Mesendoderm (in vitro differentiated cells): ENCODE measurements around the gene XRCC1.
A peak's percentile ranks its signal among the peaks of the same experiment; 100 is the strongest.

Experiments used
- DNase-seq: peaks from one replicate; pipeline ENCODE4 v3.0.0; 2013
- H2AK5ac ChIP-seq: 2 replicates; pipeline ENCODE4 v1.6.1; 2013; ENCODE audit warnings: low read length, inconsistent platforms
- H2BK120ac ChIP-seq: 2 replicates; pipeline ENCODE4 v1.6.1; 2013; ENCODE audit warnings: low read depth, mild to moderate bottlenecking, low read length, moderate library complexity, mixed read lengths
- H2BK15ac ChIP-seq: replicated peaks from 2 replicates; pipeline ENCODE4 v1.6.1; 2013; ENCODE audit warnings: low read depth, mild to moderate bottlenecking, moderate library complexity
- H2BK5ac ChIP-seq: 2 replicates; pipeline ENCODE4 v1.6.1; 2013; ENCODE audit warnings: low read length, inconsistent platforms
- H3K18ac ChIP-seq: 2 replicates; pipeline ENCODE4 v1.6.1; 2013; ENCODE audit warnings: mild to moderate bottlenecking, low read length, mixed read lengths
- H3K23ac ChIP-seq: one replicate; pipeline ENCODE4 v1.6.1; 2013; ENCODE audit warnings: low read length
- H3K27ac ChIP-seq: 2 replicates; pipeline ENCODE4 v1.5.1; 2013; ENCODE audit warnings: low read depth, mild to moderate bottlenecking, inconsistent platforms, low read length, moderate library complexity
- H3K27me3 ChIP-seq: 2 replicates; pipeline ENCODE4 v1.6.1; 2013; ENCODE audit warnings: low read length, control low read depth, mild to moderate bottlenecking, inconsistent platforms; ENCODE audit not compliant: insufficient read depth, poor library complexity
- H3K36me3 ChIP-seq: 2 replicates; pipeline ENCODE4 v1.6.1; 2013; ENCODE audit warnings: low read length, inconsistent platforms; ENCODE audit not compliant: control insufficient read depth, insufficient read depth
- H3K4ac ChIP-seq: one replicate; pipeline ENCODE4 v1.6.1; 2013; ENCODE audit warnings: low read depth, mild to moderate bottlenecking, low read length, moderate library complexity
- H3K4me1 ChIP-seq: 2 replicates; pipeline ENCODE4 v1.6.1; 2013; ENCODE audit warnings: low read depth, low read length, inconsistent platforms; ENCODE audit not compliant: control insufficient read depth
- H3K4me2 ChIP-seq: 2 replicates; pipeline ENCODE4 v1.6.1; 2013; ENCODE audit warnings: low read length
- H3K4me3 ChIP-seq: 2 replicates; pipeline ENCODE4 v1.5.1; 2013; ENCODE audit warnings: mild to moderate bottlenecking, low read length
- H3K56ac ChIP-seq: one replicate; pipeline ENCODE4 v1.6.1; 2013; ENCODE audit warnings: low read length
- H3K79me1 ChIP-seq: 2 replicates; pipeline ENCODE4 v1.6.1; 2013; ENCODE audit warnings: low read length, inconsistent platforms
- H3K79me2 ChIP-seq: 2 replicates; pipeline ENCODE4 v1.6.1; 2013; ENCODE audit warnings: mild to moderate bottlenecking, low read length; ENCODE audit not compliant: control insufficient read depth, insufficient read depth
- H3K9ac ChIP-seq: 2 replicates; pipeline ENCODE4 v1.6.1; 2013; ENCODE audit warnings: low read length, inconsistent platforms
- H4K5ac ChIP-seq: one replicate; pipeline ENCODE4 v1.6.1; 2013; ENCODE audit warnings: low read length
- H4K8ac ChIP-seq: one replicate; pipeline ENCODE4 v1.6.1; 2013; ENCODE audit warnings: low read depth, mild to moderate bottlenecking, control low read depth, low read length, moderate library complexity
- WGBS: extraction: QIAGEN DNeasy Blood & Tissue Kit; methylation state at CpG from one replicate; pipeline ENCODE4 v1.1.7; 2013; ENCODE audit warnings: low lambda C conversion rate, missing lambda C conversion rate; ENCODE audit not compliant: insufficient coverage; ENCODE audit errors: extremely low coverage; 5-methylcytosine and 5-hydroxymethylcytosine counted together

Gene XRCC1

DNA sequence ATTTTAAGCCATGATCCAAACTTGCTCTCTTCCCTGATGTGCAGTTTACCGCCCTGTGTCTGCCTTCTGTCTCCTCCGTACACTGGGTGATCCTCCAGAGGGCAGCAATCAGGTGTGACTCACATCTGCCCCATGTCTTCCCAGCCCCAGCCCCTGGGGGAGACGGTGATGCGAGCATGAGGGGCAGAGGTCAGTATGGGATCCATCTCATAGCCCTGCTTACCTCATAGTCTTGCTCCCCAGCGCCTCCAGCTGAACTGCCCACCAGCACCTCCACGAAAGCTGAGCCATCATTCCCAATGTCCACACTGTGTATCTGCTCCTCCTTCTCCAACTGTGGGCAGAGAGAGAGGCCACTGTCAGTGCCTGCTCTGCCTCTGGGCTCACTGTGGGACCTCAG is 14.6 kb downstream of the XRCC1 start:
- H3K27me3 ChIP-seq: no peaks in the 10 kb centered on the region
- no peak overlapping the region for H3K9ac ChIP-seq
- H3K18ac ChIP-seq: no peak overlapping the region
- H3K23ac ChIP-seq: no peak overlapping the region
- no peak overlapping the region for H2BK15ac ChIP-seq
- no peak overlapping the region for H3K27ac ChIP-seq
- no peak overlapping the region for H4K8ac ChIP-seq
- H2AK5ac ChIP-seq: no peak overlapping the region
- no CpG with 5 or more reads among the region's 6 CpGs for WGBS
- H3K36me3 ChIP-seq: peaks cover 1% of the 10 kb centered on the region
- DNase-seq: peak; percentile 40
- no peaks in the 10 kb centered on the region for H3K4me1 ChIP-seq
- no peak overlapping the region for H4K5ac ChIP-seq
- H3K4ac ChIP-seq: no peak overlapping the region
- no peaks in the 10 kb centered on the region for H3K79me2 ChIP-seq
- H2BK5ac ChIP-seq: no peak overlapping the region
- no peak overlapping the region for H3K56ac ChIP-seq
- H3K4me3 ChIP-seq: no peak overlapping the region
- H2BK120ac ChIP-seq: no peak overlapping the region
- H3K79me1 ChIP-seq: no peaks in the 10 kb centered on the region
- no peak overlapping the region for H3K4me2 ChIP-seq

DNA sequence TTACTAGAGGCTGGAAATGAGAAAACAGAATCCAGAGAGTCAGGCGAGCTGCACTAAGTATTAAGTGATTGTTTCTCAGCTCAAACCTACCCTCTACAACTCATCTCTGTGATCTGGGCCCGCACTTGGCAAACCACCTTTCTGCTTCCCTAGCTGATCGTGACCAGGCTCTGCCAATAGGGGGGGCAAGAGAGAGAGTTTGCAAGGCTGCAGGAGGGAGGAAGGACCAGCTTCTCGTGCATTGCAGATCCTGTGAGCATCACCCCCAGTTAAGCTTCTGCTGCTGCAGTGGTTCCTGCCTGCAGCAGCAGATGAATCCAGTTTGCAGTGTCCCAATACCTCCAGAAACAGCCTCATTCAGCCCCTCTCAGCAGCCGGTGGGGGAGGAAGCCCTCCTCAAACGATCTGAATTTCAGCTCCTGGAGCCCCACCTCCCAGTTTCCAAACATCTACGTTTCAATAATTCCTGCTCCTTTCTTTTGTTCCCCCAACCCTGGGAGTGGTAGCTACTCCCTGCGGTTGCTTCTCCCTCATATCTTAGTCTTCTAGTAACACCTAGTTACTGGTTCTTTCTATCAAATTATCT is 20.0 kb downstream of the XRCC1 start:
- Histone ChIP-seq H4K8ac (no peak overlapping the region), H3K23ac (no peak overlapping the region), H3K27ac (no peak overlapping the region), H2BK5ac (no peak overlapping the region), H4K5ac (no peak overlapping the region), H3K4me2 (no peak overlapping the region), H3K4ac (no peak overlapping the region), H3K18ac (no peak overlapping the region), H2BK120ac (no peak overlapping the region), H3K4me1 (no peaks in the 10 kb centered on the region), H3K79me2 (no peaks in the 10 kb centered on the region), H2BK15ac (no peak overlapping the region), H3K36me3 (peaks cover 6% of the 10 kb centered on the region), H3K9ac (no peak overlapping the region), H3K27me3 (no peaks in the 10 kb centered on the region), H3K4me3 (no peak overlapping the region), H3K56ac (no peak overlapping the region), H3K79me1 (no peaks in the 10 kb centered on the region), H2AK5ac (no peak overlapping the region)
- DNase-seq: peak; percentile 85
- WGBS: no CpG with 5 or more reads among the region's 8 CpGs

GRCh38 chr19:43554317-43554895 is 20.9 kb downstream of the XRCC1 start:
- Histone ChIP-seq H3K79me2 (no peaks in the 10 kb centered on the region), H3K56ac (no peak overlapping the region), H3K36me3 (peaks cover 6% of the 10 kb centered on the region), H3K27ac (no peak overlapping the region), H2BK120ac (no peak overlapping the region), H3K23ac (no peak overlapping the region), H3K27me3 (no peaks in the 10 kb centered on the region), H3K4me1 (no peaks in the 10 kb centered on the region), H3K4me3 (no peak overlapping the region), H3K18ac (no peak overlapping the region), H2AK5ac (no peak overlapping the region), H3K9ac (no peak overlapping the region), H2BK5ac (no peak overlapping the region), H3K79me1 (no peaks in the 10 kb centered on the region), H3K4ac (no peak overlapping the region), H4K5ac (no peak overlapping the region), H2BK15ac (no peak overlapping the region), H3K4me2 (no peak overlapping the region), H4K8ac (no peak overlapping the region)
- DNase-seq: no peak
- no CpG with 5 or more reads among the region's 15 CpGs for WGBS

- Histone ChIP-seq H3K56ac (no peak overlapping the region), H4K8ac (no peak overlapping the region), H3K27me3 (no peaks in the 10 kb centered on the region), H2BK5ac (no peak overlapping the region), H4K5ac (no peak overlapping the region), H3K4ac (no peak overlapping the region), H3K18ac (no peak overlapping the region), H3K79me1 (no peaks in the 10 kb centered on the region), H2BK15ac (no peak overlapping the region), H3K79me2 (no peaks in the 10 kb centered on the region), H3K23ac (no peak overlapping the region), H3K4me1 (no peaks in the 10 kb centered on the region), H3K9ac (no peak overlapping the region), H3K4me2 (no peak overlapping the region), H2BK120ac (no peak overlapping the region), H2AK5ac (no peak overlapping the region), H3K36me3 (peaks cover 6% of the 10 kb centered on the region), H3K4me3 (no peak overlapping the region), H3K27ac (no peak overlapping the region)
- no peak for DNase-seq
- no CpG with 5 or more reads among the region's 4 CpGs for WGBS
These were observed 21.7 kb downstream of the XRCC1 start for GRCh38 chr19:43553656-43554055.

DNA sequence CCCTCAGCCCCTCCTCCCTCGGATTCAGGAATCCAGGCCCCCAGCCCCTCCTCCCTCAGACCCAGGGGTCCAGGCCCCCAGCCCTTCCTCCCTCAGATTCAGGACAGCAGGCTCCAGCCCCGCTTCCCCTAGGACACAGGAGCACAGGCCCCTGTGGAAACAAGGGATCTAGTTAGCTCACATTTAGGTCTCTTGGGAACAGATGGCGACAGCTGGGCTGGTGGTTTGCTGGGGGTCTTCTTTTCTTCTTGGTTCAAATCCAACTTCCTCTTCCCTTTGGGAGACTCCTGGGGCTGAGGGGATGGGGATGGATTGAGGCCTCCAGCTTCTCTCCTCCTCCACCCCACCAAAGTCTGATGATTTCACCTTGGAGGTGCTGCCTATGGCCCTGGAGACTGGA is 22.7 kb downstream of the XRCC1 start:
- peaks cover 6% of the 10 kb centered on the region for H3K36me3 ChIP-seq
- no peak overlapping the region for H3K9ac ChIP-seq
- no peak overlapping the region for H2BK120ac ChIP-seq
- H3K4ac ChIP-seq: no peak overlapping the region
- H3K27ac ChIP-seq: no peak overlapping the region
- no peak for DNase-seq
- H4K8ac ChIP-seq: no peak overlapping the region
- no peak overlapping the region for H2BK5ac ChIP-seq
- no peak overlapping the region for H3K4me2 ChIP-seq
- H3K79me1 ChIP-seq: no peaks in the 10 kb centered on the region
- no peaks in the 10 kb centered on the region for H3K79me2 ChIP-seq
- no peak overlapping the region for H4K5ac ChIP-seq
- H3K18ac ChIP-seq: no peak overlapping the region
- no peaks in the 10 kb centered on the region for H3K27me3 ChIP-seq
- no CpG with 5 or more reads among the region's 3 CpGs for WGBS
- no peak overlapping the region for H2AK5ac ChIP-seq
- H3K4me1 ChIP-seq: no peaks in the 10 kb centered on the region
- H3K23ac ChIP-seq: no peak overlapping the region
- no peak overlapping the region for H3K56ac ChIP-seq
- no peak overlapping the region for H2BK15ac ChIP-seq
- H3K4me3 ChIP-seq: no peak overlapping the region

- H3K56ac ChIP-seq: no peak overlapping the region
- H3K79me2 ChIP-seq: no peaks in the 10 kb centered on the region
- no peak overlapping the region for H2BK5ac ChIP-seq
- H2BK15ac ChIP-seq: no peak overlapping the region
- H4K5ac ChIP-seq: no peak overlapping the region
- no peak overlapping the region for H3K27ac ChIP-seq
- H3K18ac ChIP-seq: no peak overlapping the region
- no peak overlapping the region for H2BK120ac ChIP-seq
- no peak overlapping the region for H3K4ac ChIP-seq
- peaks cover 6% of the 10 kb centered on the region for H3K36me3 ChIP-seq
- no peak overlapping the region for H3K9ac ChIP-seq
- no peak for DNase-seq
- no CpG with 5 or more reads among the region's 3 CpGs for WGBS
- no peak overlapping the region for H2AK5ac ChIP-seq
- no peaks in the 10 kb centered on the region for H3K79me1 ChIP-seq
- H3K4me3 ChIP-seq: no peak overlapping the region
- no peaks in the 10 kb centered on the region for H3K4me1 ChIP-seq
- no peak overlapping the region for H4K8ac ChIP-seq
- no peaks in the 10 kb centered on the region for H3K27me3 ChIP-seq
- H3K4me2 ChIP-seq: no peak overlapping the region
- H3K23ac ChIP-seq: no peak overlapping the region
These were observed 23.2 kb downstream of the XRCC1 start for GRCh38 chr19:43552198-43552450.
